ENCODE results near the gene GRB10.
"Not testable (repeated sequence)": the region's sequence is repeated elsewhere in the genome, so short reads cannot be mapped to it uniquely, and the experiment has no call there.

Gene GRB10

GRCh38 chr7:50580057-50580456 is 202.6 kb downstream of the GRB10 start:
- FAIRE-seq (no peak), DNase-seq (ENCODE audit: insufficient read length, low spot score) (no peak)
- TF ChIP-seq, protein P1, sequence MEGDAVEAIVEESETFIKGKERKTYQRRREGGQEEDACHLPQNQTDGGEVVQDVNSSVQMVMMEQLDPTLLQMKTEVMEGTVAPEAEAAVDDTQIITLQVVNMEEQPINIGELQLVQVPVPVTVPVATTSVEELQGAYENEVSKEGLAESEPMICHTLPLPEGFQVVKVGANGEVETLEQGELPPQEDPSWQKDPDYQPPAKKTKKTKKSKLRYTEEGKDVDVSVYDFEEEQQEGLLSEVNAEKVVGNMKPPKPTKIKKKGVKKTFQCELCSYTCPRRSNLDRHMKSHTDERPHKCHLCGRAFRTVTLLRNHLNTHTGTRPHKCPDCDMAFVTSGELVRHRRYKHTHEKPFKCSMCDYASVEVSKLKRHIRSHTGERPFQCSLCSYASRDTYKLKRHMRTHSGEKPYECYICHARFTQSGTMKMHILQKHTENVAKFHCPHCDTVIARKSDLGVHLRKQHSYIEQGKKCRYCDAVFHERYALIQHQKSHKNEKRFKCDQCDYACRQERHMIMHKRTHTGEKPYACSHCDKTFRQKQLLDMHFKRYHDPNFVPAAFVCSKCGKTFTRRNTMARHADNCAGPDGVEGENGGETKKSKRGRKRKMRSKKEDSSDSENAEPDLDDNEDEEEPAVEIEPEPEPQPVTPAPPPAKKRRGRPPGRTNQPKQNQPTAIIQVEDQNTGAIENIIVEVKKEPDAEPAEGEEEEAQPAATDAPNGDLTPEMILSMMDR (IDR thresholded peaks at IDR 0.05; ENCODE audit: insufficient read depth, missing control alignments), result no peak

- FAIRE-seq; DNase-seq (ENCODE audit: insufficient read length, low spot score): not testable (repeated sequence)
These were observed 204.6 kb downstream of the GRB10 start for GRCh38 chr7:50578105-50578504.

DNA sequence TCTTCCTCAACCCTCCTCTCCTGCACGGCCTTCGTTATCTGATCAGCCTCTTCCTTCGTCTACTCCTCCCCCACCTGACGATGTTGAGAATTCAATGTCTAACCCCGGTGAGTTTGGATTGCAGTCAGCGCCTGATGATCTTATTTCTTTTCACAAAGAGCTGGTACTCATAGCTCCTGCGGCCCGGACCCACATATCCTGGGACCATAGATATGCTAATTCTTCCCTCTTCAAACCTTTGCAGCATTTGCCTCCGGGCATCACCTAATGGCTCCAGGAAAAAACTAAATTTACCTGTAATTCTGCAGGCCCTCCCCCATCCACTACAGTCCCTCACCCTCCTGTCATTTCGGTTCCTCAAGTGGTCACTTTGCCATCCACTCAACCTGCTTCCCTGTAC is 205.1 kb downstream of the GRB10 start:
- DNase-seq (ENCODE audit: insufficient read length, low spot score) (no peak), FAIRE-seq (no peak)
- TF ChIP-seq, protein P1 (IDR thresholded peaks at IDR 0.05; ENCODE audit: insufficient read depth, missing control alignments), result no peak

GRCh38 chr7:50576388-50576787 is 206.3 kb downstream of the GRB10 start:
- FAIRE-seq; DNase-seq (ENCODE audit: insufficient read length, low spot score): not testable (repeated sequence)

- DNase-seq (ENCODE audit: insufficient read length, low spot score) (no peak), FAIRE-seq (no peak)
- TF ChIP-seq, protein P1 (IDR thresholded peaks at IDR 0.05; ENCODE audit: insufficient read depth, missing control alignments), result no peak
These were observed 214.9 kb downstream of the GRB10 start for GRCh38 chr7:50567715-50568261.

DNA sequence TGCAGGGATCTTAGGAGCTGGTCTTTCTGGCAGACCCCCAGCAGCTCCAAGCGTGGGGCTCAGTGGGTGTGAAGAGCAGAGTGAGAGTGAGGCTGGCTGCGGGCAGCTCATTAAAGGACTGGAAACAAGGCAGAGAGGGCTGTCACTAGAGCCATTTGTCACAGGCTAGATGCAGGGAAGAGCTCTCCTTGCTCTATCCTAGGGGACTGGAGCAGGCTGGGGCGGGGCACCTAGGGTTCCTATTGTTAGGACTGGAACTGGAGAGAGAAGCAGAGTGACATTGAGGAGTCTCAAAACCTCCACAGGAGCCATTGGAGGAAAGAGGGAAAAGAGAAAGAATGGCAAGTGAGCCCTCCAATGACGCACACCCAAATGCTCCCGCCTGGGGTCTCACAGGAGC is 216.7 kb downstream of the GRB10 start:
- TF ChIP-seq, protein P1 (IDR thresholded peaks at IDR 0.05; ENCODE audit: insufficient read depth, missing control alignments), result no peak
- DNase-seq (ENCODE audit: insufficient read length, low spot score) (no peak), FAIRE-seq (no peak)

DNA sequence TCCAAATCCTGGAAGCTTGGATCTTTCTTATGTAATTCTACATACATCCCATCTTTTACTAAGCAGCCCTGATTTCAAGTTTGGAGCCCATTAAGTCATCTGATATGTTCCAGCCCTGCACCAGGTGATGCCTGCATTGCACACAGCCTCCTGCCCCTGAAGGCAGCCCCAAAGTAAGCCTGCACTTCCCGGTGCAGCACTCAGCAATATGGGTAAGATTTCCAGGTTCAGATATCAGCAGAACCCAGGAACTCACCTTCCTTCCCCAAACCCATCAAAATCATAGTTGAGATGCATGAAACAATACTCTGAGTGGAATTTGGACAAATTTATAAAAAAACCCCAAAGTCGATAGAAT is 217.2 kb downstream of the GRB10 start:
- TF ChIP-seq, protein P1 (IDR thresholded peaks at IDR 0.05; ENCODE audit: insufficient read depth, missing control alignments), result no peak
- no peak for DNase-seq (ENCODE audit: insufficient read length, low spot score)
- no peak for FAIRE-seq

DNA sequence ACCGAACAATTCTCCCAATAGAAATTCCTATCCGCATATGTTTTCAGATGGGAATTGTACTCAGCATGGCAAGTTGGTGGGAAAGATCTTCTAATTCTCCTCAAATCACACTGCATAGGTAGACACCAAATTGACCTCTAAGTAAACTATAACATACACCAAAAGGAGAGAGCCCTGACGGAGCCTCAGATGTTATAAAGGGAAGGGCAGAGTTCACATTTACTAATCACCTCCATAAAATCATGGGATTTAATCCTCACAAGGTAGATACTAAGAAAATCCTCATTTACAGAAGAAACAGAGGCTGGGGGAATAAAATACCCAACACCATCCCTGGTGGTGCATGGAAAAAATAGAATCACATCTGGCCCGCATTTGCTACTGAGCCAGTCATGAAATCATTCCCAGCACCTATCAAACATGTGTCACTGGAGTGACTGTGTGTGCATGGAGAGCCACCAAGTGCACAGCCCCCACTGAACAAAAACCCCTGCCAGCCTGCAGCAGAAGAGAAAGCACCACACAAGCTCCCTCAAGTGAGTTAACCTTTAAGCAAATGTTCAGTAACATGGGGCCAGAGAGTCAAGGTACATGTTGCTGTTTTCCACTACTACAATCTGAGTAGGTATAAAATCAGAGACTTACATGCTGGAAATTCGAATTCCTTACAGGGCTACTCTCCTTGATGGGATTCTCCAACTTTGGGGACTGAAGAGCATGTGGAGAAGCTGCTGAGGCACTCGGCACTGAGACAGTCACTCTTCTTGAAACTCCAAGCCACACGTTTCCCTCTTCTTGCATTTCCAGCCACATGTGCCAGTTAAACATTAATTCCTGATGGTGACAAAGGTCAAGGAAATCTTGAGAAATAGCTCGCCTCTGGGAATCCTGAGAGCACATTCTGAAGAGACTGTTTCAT is 217.8 kb downstream of the GRB10 start, which contains the start of gene DDC:
TSS of gene DDC (minus strand) at position 766 of the 919 bp plus-strand sequence. CDS start 21,320 bp downstream, outside the sequence.
- FAIRE-seq (no peak), DNase-seq (ENCODE audit: insufficient read length, low spot score) (no peak)
- TF ChIP-seq, protein P1 (IDR thresholded peaks at IDR 0.05; ENCODE audit: insufficient read depth, missing control alignments), result no peak

Data from D721Med (cell line).